Lower lobe of right lung (tissue), 2 donors: Measurements from ENCODE around the gene GDAP1L1. TPM values are rescaled to one million over a fixed set of nuclear protein-coding genes. Genes with fewer than 3 reads are reported as not detected.

Source experiments
- ATAC-seq, 2 donors: fragments of 200-7000 bp; cut with Tn5 transposase; one replicate each; pipeline ENCODE4 v1.9.1; 2020 to 2022; ENCODE audit warnings: mild to moderate bottlenecking in 2 of 2, moderate library complexity in 2 of 2
- DNase-seq: peaks from one replicate; pipeline ENCODE4 v3.0.0-alpha.2; 2020
- H3K27ac ChIP-seq: fragments of 200-600 bp; one replicate; pipeline ENCODE4 v1.8.0; 2022
- H3K27me3 ChIP-seq: fragments of 200-600 bp; one replicate; pipeline ENCODE4 v1.8.0; 2022; ENCODE audit warnings: low read depth
- H3K36me3 ChIP-seq: fragments of 200-600 bp; one replicate; pipeline ENCODE4 v1.8.0; 2022; ENCODE audit warnings: mild to moderate bottlenecking
- H3K4me1 ChIP-seq: fragments of 200-600 bp; one replicate; pipeline ENCODE4 v1.8.0; 2022
- H3K4me3 ChIP-seq: fragments of 200-600 bp; one replicate; pipeline ENCODE4 v1.8.0; 2022; ENCODE audit warnings: mild to moderate bottlenecking
- H3K9me3 ChIP-seq: fragments of 200-600 bp; one replicate; pipeline ENCODE4 v1.8.0; 2022
- intact Hi-C: fragments of 100-400 bp; cut with DNase I; formaldehyde crosslinking; loops from one replicate; pipeline ENCODE4 v1.11.0; 2022
- total RNA-seq: library from RNA; stranded (reverse); fragmentation: NEBNext Ultra II Directional; extraction: Animal tissue kit (Norgen Biotek cat#: 25700); gene quantifications from one replicate; pipeline ENCODE4 v1.2.1, GENCODE V29; 2021
- TF ChIP-seq, protein P1 (sequence below): fragments of 200-600 bp; IDR thresholded peaks from one replicate; pipeline ENCODE4 v1.8.0; 2022; ENCODE audit warnings: antibody characterized with exemption, mild to moderate bottlenecking
- donor health status: DM: no; HTN: yes; CAD: no; lungs with severe emphysema.

GDAP1L1 gene
- total RNA-seq, 1 donor from 2014 or later: not detected

DNA sequence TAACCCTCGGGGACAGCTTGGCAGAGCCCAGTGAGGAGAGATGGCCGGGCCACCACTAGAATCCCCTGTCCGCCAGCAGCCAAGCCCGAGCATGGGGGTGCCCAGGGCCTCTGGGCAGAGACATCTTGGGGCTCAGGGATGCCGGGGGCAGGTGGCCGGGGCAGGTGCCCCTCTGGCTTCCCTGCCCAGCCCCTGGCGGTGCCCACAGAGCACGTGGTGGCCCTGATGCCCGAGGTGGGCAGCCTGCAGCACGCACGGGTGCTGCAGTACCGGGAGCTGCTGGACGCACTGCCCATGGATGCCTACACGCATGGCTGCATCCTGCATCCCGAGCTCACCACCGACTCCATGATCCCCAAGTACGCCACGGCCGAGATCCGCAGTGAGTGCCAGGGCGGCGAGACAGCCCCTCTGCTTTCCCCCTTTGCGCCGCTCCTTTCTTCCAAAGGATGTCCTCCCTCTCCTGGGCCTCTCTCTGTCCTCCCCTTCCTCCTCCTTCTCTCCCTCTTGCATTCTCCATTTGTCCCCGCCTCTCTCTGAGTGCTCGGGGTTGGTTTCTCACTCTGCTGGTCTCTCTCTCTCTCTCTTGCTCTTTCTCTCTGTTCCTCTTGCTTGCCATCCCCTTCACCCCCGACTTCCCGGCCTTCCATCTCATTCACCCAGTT lies 11.2 kb downstream of the GDAP1L1 start:
- no peak for DNase-seq
- Histone ChIP-seq H3K36me3 (no peaks in the 10 kb centered on the region), H3K4me1 (no peaks in the 10 kb centered on the region), H3K4me3 (no peak overlapping the region), H3K9me3 (no peaks in the 10 kb centered on the region), H3K27me3 (no peaks in the 10 kb centered on the region), H3K27ac (no peak overlapping the region)
- TF ChIP-seq, protein P1, sequence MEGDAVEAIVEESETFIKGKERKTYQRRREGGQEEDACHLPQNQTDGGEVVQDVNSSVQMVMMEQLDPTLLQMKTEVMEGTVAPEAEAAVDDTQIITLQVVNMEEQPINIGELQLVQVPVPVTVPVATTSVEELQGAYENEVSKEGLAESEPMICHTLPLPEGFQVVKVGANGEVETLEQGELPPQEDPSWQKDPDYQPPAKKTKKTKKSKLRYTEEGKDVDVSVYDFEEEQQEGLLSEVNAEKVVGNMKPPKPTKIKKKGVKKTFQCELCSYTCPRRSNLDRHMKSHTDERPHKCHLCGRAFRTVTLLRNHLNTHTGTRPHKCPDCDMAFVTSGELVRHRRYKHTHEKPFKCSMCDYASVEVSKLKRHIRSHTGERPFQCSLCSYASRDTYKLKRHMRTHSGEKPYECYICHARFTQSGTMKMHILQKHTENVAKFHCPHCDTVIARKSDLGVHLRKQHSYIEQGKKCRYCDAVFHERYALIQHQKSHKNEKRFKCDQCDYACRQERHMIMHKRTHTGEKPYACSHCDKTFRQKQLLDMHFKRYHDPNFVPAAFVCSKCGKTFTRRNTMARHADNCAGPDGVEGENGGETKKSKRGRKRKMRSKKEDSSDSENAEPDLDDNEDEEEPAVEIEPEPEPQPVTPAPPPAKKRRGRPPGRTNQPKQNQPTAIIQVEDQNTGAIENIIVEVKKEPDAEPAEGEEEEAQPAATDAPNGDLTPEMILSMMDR: no peak
- intact Hi-C loops: no loop called here
- ATAC-seq: no peak

GRCh38 chr20:44264287-44264686 lies 17.2 kb downstream of the GDAP1L1 start:
- Histone ChIP-seq H3K36me3 (no peaks in the 10 kb centered on the region), H3K9me3 (no peaks in the 10 kb centered on the region), H3K4me3 (no peak overlapping the region), H3K27ac (no peak overlapping the region), H3K27me3 (no peaks in the 10 kb centered on the region), H3K4me1 (no peaks in the 10 kb centered on the region)
- TF ChIP-seq, protein P1: no peak
- intact Hi-C loops: no loop called here
- DNase-seq: no peak
- ATAC-seq: no peak

DNA sequence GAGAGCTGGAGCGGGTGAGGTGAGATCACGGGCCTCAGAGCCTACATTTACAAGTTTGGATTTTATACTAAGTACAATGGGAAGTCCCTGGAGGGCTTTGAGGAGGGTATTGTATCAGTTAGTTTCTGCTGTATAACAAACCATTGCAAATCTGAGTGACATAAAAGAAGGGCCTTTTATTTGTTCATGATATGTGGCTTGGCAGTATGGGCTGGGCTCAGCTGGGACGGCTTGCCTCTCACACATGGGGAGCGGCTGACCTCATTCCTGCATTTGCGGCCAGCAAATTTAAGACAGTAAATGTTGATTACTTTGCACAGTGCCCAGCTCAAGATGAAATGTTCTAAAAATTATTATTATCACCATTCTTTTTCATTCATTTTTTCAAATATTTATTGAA lies 21.7 kb downstream of the GDAP1L1 start:
- Histone ChIP-seq H3K27ac (no peak overlapping the region), H3K4me3 (no peak overlapping the region), H3K36me3 (no peaks in the 10 kb centered on the region), H3K27me3 (no peaks in the 10 kb centered on the region), H3K9me3 (no peaks in the 10 kb centered on the region), H3K4me1 (no peaks in the 10 kb centered on the region)
- intact Hi-C loops: no loop called here
- DNase-seq (no peak), ATAC-seq (no peak)
- TF ChIP-seq, protein P1: no peak

GRCh38 chr20:44271915-44272663 lies 25.0 kb downstream of the GDAP1L1 start:
- Histone ChIP-seq H3K4me1 (no peaks in the 10 kb centered on the region), H3K27me3 (no peaks in the 10 kb centered on the region), H3K9me3 (no peaks in the 10 kb centered on the region), H3K36me3 (no peaks in the 10 kb centered on the region), H3K27ac (no peak overlapping the region), H3K4me3 (no peak overlapping the region)
- TF ChIP-seq, protein P1: no peak
- no peak for ATAC-seq
- no peak for DNase-seq
- intact Hi-C loops: no loop called here

DNA sequence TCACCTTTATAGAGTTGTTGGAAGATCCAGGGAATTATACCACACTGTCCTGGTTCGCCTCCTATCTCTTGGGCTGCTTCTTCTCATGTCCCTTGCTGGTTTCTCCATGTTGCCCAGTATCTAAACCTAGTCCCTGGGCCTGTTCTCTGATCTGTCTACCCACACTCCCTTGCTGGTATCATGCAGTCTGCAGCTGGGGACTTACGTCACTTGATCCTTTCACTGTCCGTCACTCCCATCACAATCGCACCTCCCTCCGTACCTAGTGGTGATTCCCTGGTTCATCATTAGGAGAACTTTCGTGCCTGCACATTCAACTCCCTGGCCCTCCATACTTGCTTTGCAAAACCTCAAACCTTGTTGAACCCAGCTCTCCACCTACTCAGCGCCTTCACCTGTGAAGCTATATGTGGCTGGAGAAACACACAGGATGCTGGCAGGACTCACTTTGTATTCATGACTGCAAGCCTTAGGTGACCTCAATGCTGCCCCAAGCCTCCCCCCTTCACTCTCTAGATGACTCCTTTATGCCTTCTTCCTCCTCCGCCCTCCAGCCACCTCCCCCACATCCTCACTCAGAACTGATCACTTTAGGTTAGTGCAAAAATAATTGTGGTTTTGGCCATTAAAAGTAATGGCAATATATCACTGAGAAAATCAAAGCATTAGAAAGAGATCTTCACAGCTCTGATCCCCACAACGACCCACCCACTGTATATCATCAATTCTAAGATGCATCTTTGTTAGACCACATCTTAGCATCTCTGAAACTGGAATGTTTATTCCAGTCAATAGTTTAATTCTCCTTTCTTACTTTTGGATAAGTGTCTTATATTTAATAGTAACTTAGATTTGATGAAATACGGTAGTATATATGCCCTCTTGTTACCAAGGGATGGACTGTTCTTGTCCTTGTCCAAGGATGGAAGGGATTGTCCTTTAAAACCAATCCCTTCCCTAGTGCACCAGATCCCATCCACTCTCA lies 26.4 kb downstream of the GDAP1L1 start:
- DNase-seq (no peak), ATAC-seq (no peak)
- Histone ChIP-seq H3K27me3 (no peaks in the 10 kb centered on the region), H3K36me3 (no peaks in the 10 kb centered on the region), H3K9me3 (no peaks in the 10 kb centered on the region), H3K4me1 (no peaks in the 10 kb centered on the region), H3K4me3 (no peak overlapping the region), H3K27ac (no peak overlapping the region)
- TF ChIP-seq, protein P1: no peak
- intact Hi-C loops: no loop called here
